Type B pancreatic cell (in vitro differentiated cells): ENCODE data around the gene TRAF3. TPM values are rescaled to one million over a fixed set of nuclear protein-coding genes. Genes with fewer than 3 reads are reported as not detected.

ENCODE experiments used
- DNase-seq: peaks from one replicate; pipeline ENCODE4 v3.0.0; 2021; ENCODE audit warnings: mixed read lengths; ENCODE audit not compliant: unreplicated experiment; ENCODE audit errors: extremely low spot score
- H3K27ac Mint-ChIP-seq: 2 replicates; pipeline ENCODE4 v1.8.0; 2021; ENCODE audit warnings: mild to moderate bottlenecking, mixed read lengths
- H3K27me3 Mint-ChIP-seq: 2 replicates; pipeline ENCODE4 v1.8.0; 2021; ENCODE audit warnings: mixed read lengths
- H3K36me3 Mint-ChIP-seq: 2 replicates; pipeline ENCODE4 v1.8.0; 2021; ENCODE audit warnings: mixed read lengths
- H3K4me1 Mint-ChIP-seq: one replicate; pipeline ENCODE4 v1.8.0; 2021; ENCODE audit warnings: mixed read lengths; ENCODE audit not compliant: unreplicated experiment
- H3K4me3 Mint-ChIP-seq: 2 replicates; pipeline ENCODE4 v1.8.0; 2021; ENCODE audit warnings: mild to moderate bottlenecking, mixed read lengths
- H3K9me3 Mint-ChIP-seq: 2 replicates; pipeline ENCODE4 v1.8.0; 2021; ENCODE audit warnings: mixed read lengths
- total RNA-seq: library from RNA; stranded (reverse); gene quantifications from 2 replicates; pipeline ENCODE4 v1.2.1, GENCODE V29; 2021; ENCODE audit warnings: low replicate concordance
- TF ChIP-seq, protein P1 (sequence below): fragments of 200-600 bp; sonication (generic); conservative IDR thresholded peaks from 2 replicates; pipeline ENCODE4 v1.5.0; 2021; ENCODE audit warnings: antibody characterized with exemption, mild to moderate bottlenecking

The TRAF3 gene
- total RNA-seq, 1 donor from 2014 or later = 24.0 TPM

DNA sequence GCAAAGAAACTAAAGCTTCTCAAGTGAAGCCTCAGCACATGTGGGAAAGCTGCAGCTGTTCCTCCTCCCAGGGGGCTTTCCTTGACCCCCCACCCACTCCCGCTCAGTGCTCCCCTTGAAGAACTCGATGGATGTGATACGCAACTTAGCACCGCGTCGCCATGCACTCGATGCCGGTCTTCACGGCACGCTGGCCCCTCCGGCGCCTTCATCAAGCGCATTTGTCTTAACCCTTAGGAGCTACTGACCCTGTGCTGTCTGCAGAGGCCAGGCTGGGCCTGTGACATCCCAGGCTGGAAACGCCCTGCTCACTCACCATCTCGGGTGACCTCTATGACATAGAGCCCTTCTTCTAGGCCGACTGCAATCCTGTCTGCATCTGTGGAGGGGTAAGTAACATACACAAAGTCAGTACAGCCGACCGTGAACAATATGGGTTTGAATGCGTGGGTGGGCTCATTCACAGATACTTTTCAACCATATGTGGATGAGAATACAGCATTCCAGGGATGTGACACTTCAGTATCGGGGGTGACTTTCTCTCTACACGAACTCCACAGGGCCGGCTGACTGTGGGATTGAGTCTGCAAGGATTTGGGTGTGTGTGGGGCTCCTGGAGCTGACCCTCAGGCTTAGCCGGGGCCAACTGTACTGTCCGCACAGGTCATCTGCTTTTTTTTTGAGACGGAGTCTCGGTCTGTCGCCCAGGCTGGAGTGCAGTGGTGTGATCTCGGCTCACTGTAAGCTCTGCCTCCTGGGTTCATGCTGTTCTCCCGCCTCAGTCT is 168.3 kb downstream of the TRAF3 start:
- no peak overlapping the region for H3K4me3 Mint-ChIP-seq
- DNase-seq = no peak
- peaks cover 12% of the 10 kb centered on the region for H3K36me3 Mint-ChIP-seq
- no peaks in the 10 kb centered on the region for H3K4me1 Mint-ChIP-seq
- no peak overlapping the region for H3K27ac Mint-ChIP-seq
- TF ChIP-seq, protein P1, sequence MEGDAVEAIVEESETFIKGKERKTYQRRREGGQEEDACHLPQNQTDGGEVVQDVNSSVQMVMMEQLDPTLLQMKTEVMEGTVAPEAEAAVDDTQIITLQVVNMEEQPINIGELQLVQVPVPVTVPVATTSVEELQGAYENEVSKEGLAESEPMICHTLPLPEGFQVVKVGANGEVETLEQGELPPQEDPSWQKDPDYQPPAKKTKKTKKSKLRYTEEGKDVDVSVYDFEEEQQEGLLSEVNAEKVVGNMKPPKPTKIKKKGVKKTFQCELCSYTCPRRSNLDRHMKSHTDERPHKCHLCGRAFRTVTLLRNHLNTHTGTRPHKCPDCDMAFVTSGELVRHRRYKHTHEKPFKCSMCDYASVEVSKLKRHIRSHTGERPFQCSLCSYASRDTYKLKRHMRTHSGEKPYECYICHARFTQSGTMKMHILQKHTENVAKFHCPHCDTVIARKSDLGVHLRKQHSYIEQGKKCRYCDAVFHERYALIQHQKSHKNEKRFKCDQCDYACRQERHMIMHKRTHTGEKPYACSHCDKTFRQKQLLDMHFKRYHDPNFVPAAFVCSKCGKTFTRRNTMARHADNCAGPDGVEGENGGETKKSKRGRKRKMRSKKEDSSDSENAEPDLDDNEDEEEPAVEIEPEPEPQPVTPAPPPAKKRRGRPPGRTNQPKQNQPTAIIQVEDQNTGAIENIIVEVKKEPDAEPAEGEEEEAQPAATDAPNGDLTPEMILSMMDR = no peak
- H3K9me3 Mint-ChIP-seq = no peaks in the 10 kb centered on the region
- no peaks in the 10 kb centered on the region for H3K27me3 Mint-ChIP-seq

DNA sequence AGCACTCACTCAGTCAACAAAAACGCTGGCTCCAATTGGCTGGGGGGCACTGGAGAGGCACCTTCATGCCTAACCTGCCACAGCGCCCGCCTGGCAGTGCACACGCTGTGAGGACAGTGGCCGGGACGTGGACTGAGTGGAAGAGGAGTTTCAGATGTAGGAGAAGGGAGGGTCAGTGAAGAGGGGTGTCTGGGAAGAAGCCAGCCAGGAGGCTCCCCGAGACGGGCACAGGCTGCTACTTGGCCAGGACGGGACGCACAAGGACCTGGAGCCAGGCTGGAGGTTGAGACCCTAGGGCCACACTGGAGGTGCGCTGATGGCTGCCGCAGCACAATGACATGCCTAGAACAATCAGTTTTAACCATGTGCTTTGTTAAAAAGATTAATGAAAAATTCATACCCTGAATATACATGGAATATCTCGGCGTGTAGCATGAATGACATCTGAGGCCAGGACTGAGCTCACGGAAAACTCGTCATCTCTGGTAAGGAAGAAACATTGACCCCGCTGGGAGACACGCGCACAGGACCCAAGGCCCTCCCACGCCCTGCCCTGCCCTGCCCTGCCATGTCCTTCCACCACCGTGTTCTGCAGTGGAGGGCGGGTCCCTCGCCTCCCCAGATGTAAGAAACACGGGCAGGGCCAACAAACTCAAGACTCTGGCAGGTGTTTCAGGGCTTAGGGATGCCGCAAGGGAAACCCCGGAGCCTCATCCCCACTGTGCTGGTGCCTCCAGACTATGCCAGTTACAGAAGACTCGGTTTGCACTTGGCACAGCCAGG is 170.3 kb downstream of the TRAF3 start:
- Mint-ChIP-seq H3K4me3 (no peak overlapping the region), H3K9me3 (no peaks in the 10 kb centered on the region), H3K4me1 (no peaks in the 10 kb centered on the region), H3K27me3 (no peaks in the 10 kb centered on the region), H3K27ac (no peak overlapping the region), H3K36me3 (peaks cover 11% of the 10 kb centered on the region)
- TF ChIP-seq, protein P1 = no peak
- no peak for DNase-seq

DNA sequence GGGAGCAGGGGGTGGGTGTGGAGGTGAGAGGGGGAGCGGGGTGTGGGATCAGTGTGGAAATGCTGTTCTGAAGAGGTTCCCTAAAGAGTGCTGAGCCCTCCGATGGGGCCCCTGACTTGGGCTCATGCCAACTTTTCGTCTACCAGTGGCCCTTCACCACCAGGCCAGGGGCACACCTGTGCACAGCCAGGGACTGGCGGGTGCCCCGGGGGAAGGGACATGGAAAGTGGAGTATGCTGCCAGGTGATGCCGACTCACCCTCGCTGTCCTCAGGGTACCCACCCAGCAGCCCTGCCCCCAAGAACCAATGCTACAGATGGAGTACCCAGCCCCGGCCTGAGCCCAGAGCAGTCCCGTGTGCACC is 171.4 kb downstream of the TRAF3 start:
- Mint-ChIP-seq H3K4me3 (no peak overlapping the region), H3K27me3 (no peaks in the 10 kb centered on the region), H3K27ac (no peak overlapping the region), H3K36me3 (peaks cover 7% of the 10 kb centered on the region), H3K4me1 (no peaks in the 10 kb centered on the region), H3K9me3 (no peaks in the 10 kb centered on the region)
- DNase-seq = no peak
- TF ChIP-seq, protein P1 = no peak

DNA sequence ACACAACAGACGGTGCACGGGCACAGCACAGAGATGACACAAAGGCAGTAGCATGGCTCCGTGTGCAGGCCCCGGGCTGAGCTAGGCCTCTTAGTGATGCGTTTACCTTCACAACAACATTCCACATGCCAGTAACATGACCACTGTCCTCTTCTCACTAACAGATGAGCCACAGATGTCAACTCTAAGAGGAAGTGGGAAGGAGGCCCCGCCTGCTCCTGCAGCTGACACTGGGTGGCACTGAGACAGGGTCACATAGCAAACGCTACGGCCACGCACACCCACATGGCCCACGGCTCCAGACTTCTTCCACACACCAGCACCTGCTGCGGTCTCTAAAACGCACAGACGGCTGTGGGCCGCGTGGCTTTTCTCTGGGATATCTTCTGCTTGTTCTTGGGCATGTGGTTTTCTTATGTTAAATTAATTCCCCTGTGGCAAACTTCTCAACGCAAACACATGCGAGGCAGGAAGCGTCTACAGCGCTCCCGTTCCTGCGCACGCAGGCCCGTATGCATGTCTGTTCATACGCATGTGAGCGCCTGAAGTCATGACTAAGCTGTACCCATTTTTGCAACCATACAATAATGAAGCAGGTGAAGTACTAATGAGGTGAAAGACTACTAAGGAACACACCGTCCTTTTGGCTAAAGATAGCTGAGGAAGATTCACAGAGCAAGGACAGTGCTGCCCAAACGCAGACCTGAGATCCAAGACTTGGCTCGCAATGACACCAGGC is 172.0 kb downstream of the TRAF3 start:
- H3K9me3 Mint-ChIP-seq = no peaks in the 10 kb centered on the region

DNA sequence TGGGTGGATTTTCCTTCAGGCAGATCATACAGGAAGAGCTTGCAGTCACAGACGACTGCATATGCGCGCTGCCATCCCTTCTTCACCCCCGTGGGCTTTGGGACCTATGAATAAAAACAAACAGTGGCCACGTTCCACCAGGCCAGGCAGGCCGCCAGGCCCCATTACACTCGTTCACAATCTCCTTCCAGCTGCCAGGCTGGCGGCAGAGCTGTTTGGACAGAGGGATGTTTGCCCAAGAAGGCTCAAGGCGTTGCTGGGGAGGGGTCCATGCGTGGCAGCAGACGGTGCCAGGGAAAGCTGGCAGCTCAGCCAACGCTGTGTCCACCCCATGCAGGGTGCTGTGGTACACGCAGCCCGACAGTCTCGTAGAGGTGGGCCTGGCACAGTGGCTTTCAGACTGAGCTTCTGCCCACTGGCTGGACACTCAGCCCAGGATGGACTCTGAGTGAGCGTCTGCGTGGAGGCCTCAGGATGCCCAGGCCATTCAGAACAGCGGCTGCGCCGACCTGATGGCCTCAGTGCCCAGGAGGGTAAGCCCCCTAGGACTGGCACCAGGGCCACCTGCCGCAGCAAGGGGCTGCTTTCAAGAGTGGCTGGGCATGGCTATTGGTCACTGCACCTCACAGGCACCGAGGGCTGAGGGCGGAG is 172.7 kb downstream of the TRAF3 start:
- Mint-ChIP-seq H3K27ac (peak overlapping the region; percentile 50), H3K4me3 (no peak overlapping the region), H3K9me3 (no peaks in the 10 kb centered on the region), H3K27me3 (no peaks in the 10 kb centered on the region), H3K36me3 (peaks cover 7% of the 10 kb centered on the region), H3K4me1 (no peaks in the 10 kb centered on the region)
- no peak for DNase-seq
- TF ChIP-seq, protein P1 = no peak

More for the DNA sequence above, 172.0 kb downstream of the TRAF3 start:
- H3K4me1 Mint-ChIP-seq = no peaks in the 10 kb centered on the region
- no peak overlapping the region for H3K4me3 Mint-ChIP-seq
- no peaks in the 10 kb centered on the region for H3K27me3 Mint-ChIP-seq
- TF ChIP-seq, protein P1 = no peak
- H3K36me3 Mint-ChIP-seq = peaks cover 7% of the 10 kb centered on the region
- no peak for DNase-seq
- H3K27ac Mint-ChIP-seq = peak overlapping the region; percentile 50
